H1 (cell line): ENCODE data around the gene PPP2R2C. TPM values are rescaled to one million over a fixed set of nuclear protein-coding genes. Genes with fewer than 3 reads are reported as not detected.

ENCODE experiments used
- CTCF ChIA-PET: fragments of 300-600 bp; sonication (Branson Sonifier 250); formaldehyde crosslinking; loops from one replicate; lab custom pipeline; 2021; ENCODE audit not compliant: partially characterized antibody; lab: Charles Lee
- POLR2A ChIA-PET: fragments of 300-600 bp; sonication (Branson Sonifier 250); formaldehyde crosslinking; loops from one replicate; lab custom pipeline; 2021; ENCODE audit warnings: inconsistent platforms; ENCODE audit not compliant: partially characterized antibody; lab: Charles Lee
- DNase-seq, 2 experiments: peaks; one replicate each; pipeline versions ENCODE4 v3.0.0 to v3.0.0-alpha.2; 2010 to 2022; ENCODE audit warnings: low spot score in 2 of 2, low read depth in 1 of 2, mixed read lengths in 1 of 2
- FAIRE-seq: peaks from 2 replicates; lab custom pipeline; 2011; peaks lifted over from hg19 to GRCh38; lab: Jason Lieb, UNC
- H2AFZ ChIP-seq: 2 replicates; pipeline ENCODE4 v1.8.1; 2012; ENCODE audit warnings: low read length, inconsistent platforms
- H2AK5ac ChIP-seq: 2 replicates; pipeline ENCODE4 v1.6.1; 2013; ENCODE audit warnings: low read depth, low read length
- H2BK120ac ChIP-seq: replicated peaks from 2 replicates; pipeline ENCODE3; 2013; ENCODE audit warnings: low read depth, low read length, inconsistent platforms
- H2BK12ac ChIP-seq: 2 replicates; pipeline ENCODE4 v1.6.1; 2013; ENCODE audit warnings: low read depth, low read length
- H2BK15ac ChIP-seq: 2 replicates; pipeline ENCODE4 v1.6.1; 2013; ENCODE audit warnings: low read length
- H2BK20ac ChIP-seq: 2 replicates; pipeline ENCODE4 v1.6.1; 2013; ENCODE audit warnings: low read length
- H2BK5ac ChIP-seq: 2 replicates; pipeline ENCODE4 v1.6.1; 2013; ENCODE audit warnings: low read depth, low read length
- H3K14ac ChIP-seq: 2 replicates; pipeline ENCODE4 v1.6.1; 2013; ENCODE audit warnings: inconsistent platforms; ENCODE audit not compliant: insufficient read length
- H3K18ac ChIP-seq: 2 replicates; pipeline ENCODE4 v1.6.1; 2013; ENCODE audit warnings: low read length; ENCODE audit errors: extremely low read depth
- H3K23ac ChIP-seq: 2 replicates; pipeline ENCODE4 v1.6.1; 2013; ENCODE audit warnings: inconsistent platforms; ENCODE audit not compliant: insufficient read length
- H3K23me2 ChIP-seq: 2 replicates; pipeline ENCODE4 v1.6.1; 2013; ENCODE audit warnings: low read depth, low read length
- H3K27ac ChIP-seq: 2 replicates; pipeline ENCODE4 v1.6.1; 2011; ENCODE audit warnings: low read depth, low read length, inconsistent platforms
- H3K27me3 ChIP-seq, 4 experiments: replicated peaks in 1 of 4; 1 replicate in 1 of 4; 2 replicates in 3 of 4; pipeline versions ENCODE4 v1.6.1 to v1.8.1; 2011 to 2013; ENCODE audit warnings: low read length in 3 of 4, mild to moderate bottlenecking in 3 of 4, inconsistent platforms in 2 of 4, mixed read lengths in 2 of 4, moderate library complexity in 1 of 4; ENCODE audit not compliant: control insufficient read depth in 3 of 4, insufficient read depth in 3 of 4; ENCODE audit errors: extremely low read depth in 1 of 4
- H3K36me3 ChIP-seq, 4 experiments: 2 replicates each; pipeline versions ENCODE4 v1.6.1 to v1.8.1; 2011 to 2013; ENCODE audit warnings: mild to moderate bottlenecking in 4 of 4, low read length in 3 of 4, moderate library complexity in 2 of 4, control low read depth in 1 of 4, inconsistent platforms in 1 of 4; ENCODE audit not compliant: insufficient read depth in 4 of 4, control insufficient read depth in 2 of 4
- H3K4ac ChIP-seq: replicated peaks from 2 replicates; pipeline ENCODE3; 2013; ENCODE audit warnings: low read length, low read depth, mixed read lengths, inconsistent platforms; ENCODE audit not compliant: insufficient read length
- H3K4me1 ChIP-seq, 4 experiments: replicated peaks in 1 of 4; 1 replicate in 1 of 4; 2 replicates in 3 of 4; pipeline versions ENCODE4 v1.6.1 to v1.8.1; 2011 to 2013; ENCODE audit warnings: low read length in 3 of 4, inconsistent platforms in 2 of 4, mixed read lengths in 1 of 4; ENCODE audit not compliant: insufficient read depth in 4 of 4, control insufficient read depth in 3 of 4
- H3K4me2 ChIP-seq, 2 experiments: 2 replicates each; pipeline versions ENCODE4 v1.6.1 to v1.8.1; 2011 to 2013; ENCODE audit warnings: low read depth in 2 of 2, low read length in 2 of 2, control low read depth in 1 of 2, inconsistent platforms in 1 of 2, mild to moderate bottlenecking in 1 of 2; ENCODE audit not compliant: insufficient read depth in 1 of 2
- H3K4me3 ChIP-seq, 4 experiments: fragments of 200-600, 300-600 bp in 1 of 4; sonication (generic), shearing (Covaris generic), sonication (Bioruptor Twin) in 1 of 4; 2 replicates each; pipeline versions ENCODE4 v1.5.1 to v1.8.1; 2011 to 2016; ENCODE audit warnings: low read length in 4 of 4, low read depth in 3 of 4, control low read depth in 2 of 4, inconsistent platforms in 2 of 4, mild to moderate bottlenecking in 2 of 4, mixed read lengths in 1 of 4, moderate library complexity in 1 of 4; ENCODE audit not compliant: insufficient read depth in 2 of 4; ENCODE audit errors: extremely low read depth in 1 of 4
- H3K56ac ChIP-seq: replicated peaks from 2 replicates; pipeline ENCODE3; 2013; ENCODE audit warnings: low read depth, mild to moderate bottlenecking, mixed read lengths, low read length, inconsistent platforms; ENCODE audit not compliant: insufficient read length
- H3K79me1 ChIP-seq: 2 replicates; pipeline ENCODE4 v1.6.1; 2013; ENCODE audit warnings: low read depth, low read length, control low read depth
- H3K79me2 ChIP-seq, 2 experiments: 2 replicates each; pipeline versions ENCODE4 v1.6.1 to v1.8.1; 2012 to 2013; ENCODE audit warnings: low read length in 2 of 2, mild to moderate bottlenecking in 2 of 2, inconsistent platforms in 1 of 2; ENCODE audit not compliant: insufficient read depth in 2 of 2, control insufficient read depth in 1 of 2
- H3K9ac ChIP-seq, 4 experiments: replicated peaks in 1 of 4; 1 replicate in 1 of 4; 2 replicates in 3 of 4; pipeline versions ENCODE4 v1.6.1 to v1.8.1; 2011 to 2013; ENCODE audit warnings: low read depth in 3 of 4, low read length in 3 of 4, control low read depth in 2 of 4, mild to moderate bottlenecking in 2 of 4, moderate library complexity in 2 of 4, inconsistent platforms in 1 of 4; ENCODE audit errors: extremely low read depth in 1 of 4
- H3K9me3 ChIP-seq, 2 experiments: 2 replicates each; pipeline versions ENCODE4 v1.6.1 to v1.8.1; 2012 to 2013; ENCODE audit warnings: mild to moderate bottlenecking in 2 of 2, moderate library complexity in 2 of 2, control low read depth in 1 of 2, inconsistent platforms in 1 of 2, low read depth in 1 of 2, low read length in 1 of 2, mixed read lengths in 1 of 2; ENCODE audit not compliant: insufficient read depth in 2 of 2
- H4K20me1 ChIP-seq, 2 experiments: replicated peaks in 1 of 2; 2 replicates each; pipeline versions ENCODE3 to v1.8.1; 2011 to 2013; ENCODE audit warnings: inconsistent platforms in 2 of 2, low read length in 2 of 2, mild to moderate bottlenecking in 1 of 2; ENCODE audit not compliant: insufficient read depth in 2 of 2, control insufficient read depth in 1 of 2
- H4K5ac ChIP-seq: 2 replicates; pipeline ENCODE4 v1.6.1; 2013; ENCODE audit warnings: low read length, low read depth, mixed read lengths, inconsistent platforms; ENCODE audit not compliant: insufficient read length
- H4K8ac ChIP-seq: 2 replicates; pipeline ENCODE4 v1.8.0; 2013; ENCODE audit warnings: mild to moderate bottlenecking, moderate library complexity, low read length, inconsistent platforms; ENCODE audit not compliant: insufficient read depth; ENCODE audit errors: extremely low read depth
- H4K91ac ChIP-seq: replicated peaks from 2 replicates; pipeline ENCODE3; 2013; ENCODE audit warnings: low read length, mixed read lengths, inconsistent platforms; ENCODE audit not compliant: insufficient read length
- BACH1 ChIP-seq: IDR thresholded peaks from 2 replicates; pipeline ENCODE4 v1.6.1; 2012; ENCODE audit warnings: low read length, improper control_type of control experiment
- CHD1 ChIP-seq: IDR thresholded peaks from 2 replicates; pipeline ENCODE4 v1.6.1; 2012; ENCODE audit warnings: low read depth, low read length, improper control_type of control experiment
- CTBP2 ChIP-seq: IDR thresholded peaks from 2 replicates; pipeline ENCODE4 v1.7.0; 2011; ENCODE audit warnings: borderline replicate concordance, mild to moderate bottlenecking, moderate library complexity, mixed read lengths, low read length; ENCODE audit not compliant: insufficient read depth, insufficient read length
- RBBP5 ChIP-seq: IDR thresholded peaks from 2 replicates; pipeline ENCODE4 v1.7.1; 2012; ENCODE audit warnings: low read depth, mild to moderate bottlenecking, inconsistent platforms, low read length, moderate library complexity, borderline replicate concordance
- SUZ12 ChIP-seq: fragments of 200-600 bp; sonication (generic); IDR thresholded peaks from 2 replicates; pipeline ENCODE4 v1.6.1; 2012; ENCODE audit warnings: mild to moderate bottlenecking, inconsistent platforms, low read length, moderate library complexity, mixed read lengths
- WGBS, 2 experiments: shearing (Covaris generic) in 1 of 2; methylation state at CpG; one replicate each; pipeline versions ENCODE4 v1.1.6 to v1.1.7; 2013 to 2015; ENCODE audit warnings: low lambda C conversion rate in 2 of 2, mixed read lengths in 2 of 2, inconsistent platforms in 1 of 2, low coverage in 1 of 2, missing lambda C conversion rate in 1 of 2; ENCODE audit not compliant: insufficient replicate concordance in 2 of 2, insufficient coverage in 1 of 2, insufficient read length in 1 of 2; ENCODE audit errors: extremely low coverage in 1 of 2, missing lambda C conversion rate in 1 of 2; 5-methylcytosine and 5-hydroxymethylcytosine counted together
- polyA plus RNA-seq, 7 experiments: library from polyadenylated mRNA; depleted of rRNA in 3 of 7; stranded (reverse) in 5 of 7; unstranded in 2 of 7; fragments of >200 nt in 5 of 7; fragments of 200-250 nt in 2 of 7; gene quantifications; 1 replicate in 5 of 7; 2 replicates in 1 of 7; 4 replicates in 1 of 7; pipeline versions ENCODE4 v1.2.1 to v1.2.3, GENCODE V29; 2011 to 2013; ENCODE audit warnings: missing spikeins in 2 of 7, mixed read lengths in 2 of 7
- total RNA-seq: library from RNA; stranded (reverse); fragmentation: NEBNext Ultra II Directional; extraction: Animal tissue kit (Norgen Biotek cat#: 25700); gene quantifications from 2 replicates; pipeline ENCODE4 v1.2.1, GENCODE V29; 2021
- TF ChIP-seq, protein P1 (sequence below): IDR thresholded peaks from 2 replicates; pipeline ENCODE4 v1.6.1; 2012; ENCODE audit warnings: inconsistent platforms
- TF ChIP-seq, protein P2 (sequence below): IDR thresholded peaks from 2 replicates; pipeline ENCODE4 v1.6.1; 2012; ENCODE audit warnings: inconsistent platforms

Gene PPP2R2C
- total and polyA plus RNA-seq, 2 of the 8 experiments (the other 6 are each of a cell fraction or from before 2014, with no cell fraction given) = 6.4 TPM

DNA sequence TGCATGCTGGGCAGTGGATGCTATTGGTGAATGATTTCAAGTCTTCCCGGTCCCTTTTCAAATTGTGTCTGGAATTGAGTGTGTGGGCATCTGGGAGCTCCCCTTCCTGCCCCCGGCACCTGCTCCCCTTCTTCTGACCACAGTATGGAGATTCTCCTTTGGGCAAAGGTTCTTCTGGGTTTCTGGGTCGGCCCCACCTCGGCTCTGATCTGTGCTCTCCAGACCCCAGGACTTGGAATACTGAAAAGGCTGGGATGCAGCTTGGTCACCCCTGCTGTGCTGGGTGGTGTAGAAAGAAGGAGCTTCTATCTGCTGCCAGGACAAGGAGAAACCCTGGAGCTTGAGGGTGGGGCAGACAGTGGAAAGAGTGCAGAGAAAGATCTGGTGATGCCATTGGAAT is 124.0 kb downstream of the PPP2R2C start:
- no peak overlapping the region for H3K23ac ChIP-seq
- H3K27me3 ChIP-seq = no peaks in the 10 kb centered on the region
- no peaks in the 10 kb centered on the region for H3K79me2 ChIP-seq
- no peak overlapping the region for H2BK20ac ChIP-seq
- H2AK5ac ChIP-seq = no peak overlapping the region
- no peak overlapping the region for H3K14ac ChIP-seq
- TF ChIP-seq, protein P1, sequence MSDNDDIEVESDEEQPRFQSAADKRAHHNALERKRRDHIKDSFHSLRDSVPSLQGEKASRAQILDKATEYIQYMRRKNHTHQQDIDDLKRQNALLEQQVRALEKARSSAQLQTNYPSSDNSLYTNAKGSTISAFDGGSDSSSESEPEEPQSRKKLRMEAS = no peak
- TF ChIP-seq CTBP2 (no peak), CHD1 (no peak), RBBP5 (no peak), BACH1 (no peak), SUZ12 (no peak)
- TF ChIP-seq, protein P2, sequence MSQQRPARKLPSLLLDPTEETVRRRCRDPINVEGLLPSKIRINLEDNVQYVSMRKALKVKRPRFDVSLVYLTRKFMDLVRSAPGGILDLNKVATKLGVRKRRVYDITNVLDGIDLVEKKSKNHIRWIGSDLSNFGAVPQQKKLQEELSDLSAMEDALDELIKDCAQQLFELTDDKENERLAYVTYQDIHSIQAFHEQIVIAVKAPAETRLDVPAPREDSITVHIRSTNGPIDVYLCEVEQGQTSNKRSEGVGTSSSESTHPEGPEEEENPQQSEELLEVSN = no peak
- TF ChIP-seq, all 59 proteins: peak for 0
- Histone ChIP-seq H2BK5ac (no peak overlapping the region), H4K8ac (no peak overlapping the region), H3K23me2 (no peaks in the 10 kb centered on the region; the same call in 1 of the 2 replicates), H4K91ac (no peak overlapping the region), H3K4me1 (peaks cover 0 to 4% (median 2%) of the 10 kb centered on the region in 4 experiments; a peak in 2 of 7 replicates), H3K27ac (no peak overlapping the region), H3K18ac (no peak overlapping the region), H3K79me1 (no peaks in the 10 kb centered on the region), H3K4me3 (no peak overlapping the region), H2BK15ac (no peak overlapping the region), H3K4me2 (no peak overlapping the region), H4K20me1 (no peaks in the 10 kb centered on the region), H4K5ac (no peak overlapping the region), H3K9ac (no peak overlapping the region), H2BK120ac (no peak overlapping the region), H3K36me3 (no peaks in the 10 kb centered on the region), H2BK12ac (no peak overlapping the region), H3K9me3 (no peaks in the 10 kb centered on the region), H2AFZ (no peak overlapping the region), H3K56ac (no peak overlapping the region), H3K4ac (no peak overlapping the region)
- FAIRE-seq (no peak), DNase-seq (no peak)
- 93% methylated on average over 4 of the region's 4 CpGs; no CpG with 5 or more reads in 1 of the 2 experiments for WGBS, 2 experiments
- ChIA-PET CTCF (interaction anchor here (1.4 to 12.2 kb wide), 5 partner anchors 10 to 98 kb away, joined by 3 to 175 read pairs (median 7); no protein-coding TSS in a partner anchor), POLR2A (interaction anchor here (0.7 kb wide), 1 partner anchor 126 kb away, joined by 3 read pairs; no protein-coding TSS in a partner anchor)
